IPS DF 6.9 (cell line): ENCODE measurements around the gene CCL4.
"Not testable (repeated sequence)": the region's sequence is repeated elsewhere in the genome, so short reads cannot be mapped to it uniquely, and the experiment has no call there.

Experiments
- DNase-seq: peaks from one replicate; pipeline ENCODE4 v3.0.0-alpha.2; 2013; ENCODE audit warnings: low read depth, low spot score
- H3K27ac ChIP-seq: one replicate; pipeline ENCODE4 v1.5.1; 2013; ENCODE audit warnings: low read length, control low read depth
- H3K27me3 ChIP-seq: 2 replicates; pipeline ENCODE4 v1.6.1; 2013; ENCODE audit warnings: mild to moderate bottlenecking, low read length; ENCODE audit not compliant: control insufficient read depth, insufficient read depth
- H3K36me3 ChIP-seq: 2 replicates; pipeline ENCODE4 v1.6.1; 2013; ENCODE audit warnings: low read length; ENCODE audit not compliant: control insufficient read depth, insufficient read depth
- H3K4me1 ChIP-seq: 2 replicates; pipeline ENCODE4 v1.6.1; 2013; ENCODE audit warnings: low read length; ENCODE audit not compliant: control insufficient read depth, insufficient read depth
- H3K4me3 ChIP-seq: 2 replicates; pipeline ENCODE4 v1.5.1; 2013; ENCODE audit warnings: mild to moderate bottlenecking, low read length
- H3K9me3 ChIP-seq: 2 replicates; pipeline ENCODE4 v1.6.1; 2013; ENCODE audit warnings: low read length, inconsistent platforms; ENCODE audit not compliant: control insufficient read depth, insufficient read depth
- WGBS: extraction: QIAGEN DNeasy Blood & Tissue Kit; methylation state at CpG from one replicate; pipeline ENCODE4 v1.1.7; 2013; ENCODE audit warnings: mixed read lengths, missing lambda C conversion rate; ENCODE audit not compliant: insufficient read length, insufficient coverage; 5-methylcytosine and 5-hydroxymethylcytosine counted together

Gene CCL4

GRCh38 chr17:36103401-36103975 lies at the start of gene CCL4:
CCL4 (plus strand) TSS chr17:36103827; CDS start chr17:36103906, 79 bp downstream.
- H3K27ac ChIP-seq, H3K4me3 ChIP-seq, H3K27me3 ChIP-seq, H3K36me3 ChIP-seq, H3K4me1 ChIP-seq, DNase-seq, H3K9me3 ChIP-seq: not testable (repeated sequence)
- WGBS = no CpG with 5 or more reads among the region's 6 CpGs

DNA sequence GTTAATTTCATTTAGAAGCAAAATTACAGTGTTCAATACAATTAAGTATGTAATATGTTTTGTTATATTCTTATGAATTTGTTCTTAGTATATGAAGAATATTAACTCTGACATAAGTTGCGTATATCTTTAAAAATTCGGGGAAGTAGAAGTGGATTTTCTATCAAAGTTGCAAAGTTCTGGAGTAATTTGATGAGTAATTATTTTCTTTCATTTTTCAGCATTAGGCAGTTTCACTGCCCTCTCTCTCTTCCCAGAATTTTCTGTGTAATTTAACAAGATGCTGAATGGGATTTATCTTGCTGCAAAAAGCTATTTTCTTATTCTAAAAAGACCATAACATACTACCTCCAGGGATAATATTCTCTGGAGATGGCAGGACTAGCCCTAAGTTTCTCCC lies 48.5 kb upstream of the CCL4 start:
- Histone ChIP-seq H3K36me3 (no peaks in the 10 kb centered on the region), H3K4me1 (no peaks in the 10 kb centered on the region), H3K9me3 (no peaks in the 10 kb centered on the region), H3K27ac (no peak overlapping the region), H3K4me3 (no peak overlapping the region), H3K27me3 (no peaks in the 10 kb centered on the region)
- no peak for DNase-seq
- WGBS = 100% methylated on average over 1 of the region's 2 CpGs

DNA sequence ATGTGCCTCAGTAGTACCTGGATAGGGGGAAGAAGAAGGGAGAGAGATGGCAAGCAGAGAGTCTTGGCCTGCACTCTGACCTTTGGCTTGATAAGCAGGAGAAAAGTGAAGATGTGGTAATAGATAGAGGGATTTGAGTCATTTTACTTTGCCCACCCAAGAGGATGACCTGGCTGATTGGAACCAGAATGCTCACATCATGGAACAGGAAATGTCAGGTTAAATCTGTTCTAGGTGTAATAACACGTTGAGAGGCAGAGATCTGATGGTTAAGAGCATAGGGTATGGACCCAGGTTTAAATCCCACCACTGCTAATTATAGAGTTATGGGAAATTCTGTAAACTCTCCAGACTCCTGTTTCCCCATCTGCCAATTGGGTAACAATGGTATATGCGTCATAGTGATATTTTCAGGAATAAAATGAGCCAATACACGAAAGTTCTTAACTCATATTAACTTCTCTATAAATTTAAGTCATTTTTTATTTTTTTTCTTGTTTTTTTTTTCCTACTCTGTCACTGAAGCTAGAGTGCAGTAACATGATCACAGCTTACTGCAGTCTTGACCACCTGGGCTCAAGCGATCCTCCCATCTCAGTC lies 47.6 kb upstream of the CCL4 start:
- Histone ChIP-seq H3K27ac (no peak overlapping the region), H3K9me3 (no peaks in the 10 kb centered on the region), H3K4me3 (no peak overlapping the region), H3K27me3 (no peaks in the 10 kb centered on the region), H3K4me1 (no peaks in the 10 kb centered on the region), H3K36me3 (no peaks in the 10 kb centered on the region)
- DNase-seq = no peak
- no CpG with 5 or more reads among the region's 4 CpGs for WGBS

GRCh38 chr17:36057911-36058310 lies 45.7 kb upstream of the CCL4 start:
- Histone ChIP-seq H3K36me3 (no peaks in the 10 kb centered on the region), H3K27ac (no peak overlapping the region), H3K4me1 (no peaks in the 10 kb centered on the region), H3K9me3 (no peaks in the 10 kb centered on the region), H3K4me3 (no peak overlapping the region), H3K27me3 (no peaks in the 10 kb centered on the region)
- no peak for DNase-seq

DNA sequence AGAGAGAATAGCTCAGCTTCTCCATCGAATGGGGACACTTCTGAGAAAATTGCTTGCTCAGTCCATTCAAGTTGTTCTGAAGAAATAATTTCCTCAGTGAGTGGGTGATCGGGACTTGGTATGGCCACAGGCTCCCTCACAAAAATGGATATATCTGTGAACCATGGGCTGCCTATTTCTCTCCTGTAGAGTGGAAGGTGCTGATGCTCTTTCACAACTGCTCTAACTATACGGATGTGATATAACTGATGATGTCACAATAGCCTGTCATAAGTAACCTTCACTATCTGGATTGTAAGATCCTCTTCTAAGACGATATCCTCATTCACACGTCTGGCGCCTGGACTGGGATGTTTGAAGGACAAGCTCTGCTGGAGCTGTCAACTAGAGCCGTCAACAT lies 44.2 kb upstream of the CCL4 start:
- no CpG with 5 or more reads among the region's 7 CpGs for WGBS
- Histone ChIP-seq H3K4me1 (no peaks in the 10 kb centered on the region), H3K4me3 (no peak overlapping the region), H3K9me3 (no peaks in the 10 kb centered on the region), H3K36me3 (no peaks in the 10 kb centered on the region), H3K27ac (no peak overlapping the region), H3K27me3 (no peaks in the 10 kb centered on the region)
- DNase-seq = no peak

GRCh38 chr17:36060816-36061215 lies 42.8 kb upstream of the CCL4 start:
- no peaks in the 10 kb centered on the region for H3K9me3 ChIP-seq
- H3K27ac ChIP-seq = no peak overlapping the region
- H3K4me3 ChIP-seq = no peak overlapping the region
- no peak for DNase-seq
- no peaks in the 10 kb centered on the region for H3K36me3 ChIP-seq
- no peaks in the 10 kb centered on the region for H3K27me3 ChIP-seq
- WGBS = 100% methylated on average over 1 of the region's 2 CpGs
- H3K4me1 ChIP-seq = no peaks in the 10 kb centered on the region

- DNase-seq = no peak
- no CpG with 5 or more reads among the region's 5 CpGs for WGBS
- Histone ChIP-seq H3K4me3 (no peak within 1 kb of the TSS; the same call in 1 of the 2 replicates), H3K4me1 (no peaks in the 10 kb centered on the region; the same call in 1 of the 2 replicates), H3K27me3 (no peaks in the 10 kb centered on the region), H3K9me3 (no peaks in the 10 kb centered on the region), H3K27ac (no peak within 1 kb of the TSS), H3K36me3 (no peaks in the 10 kb centered on the region)
These were observed 39.7 kb upstream of the CCL4 start, which contains the start of gene CCL18 for GRCh38 chr17:36063786-36064541. CCL18 (plus strand) TSS chr17:36064272; CDS start chr17:36064343, 71 bp downstream.

DNA sequence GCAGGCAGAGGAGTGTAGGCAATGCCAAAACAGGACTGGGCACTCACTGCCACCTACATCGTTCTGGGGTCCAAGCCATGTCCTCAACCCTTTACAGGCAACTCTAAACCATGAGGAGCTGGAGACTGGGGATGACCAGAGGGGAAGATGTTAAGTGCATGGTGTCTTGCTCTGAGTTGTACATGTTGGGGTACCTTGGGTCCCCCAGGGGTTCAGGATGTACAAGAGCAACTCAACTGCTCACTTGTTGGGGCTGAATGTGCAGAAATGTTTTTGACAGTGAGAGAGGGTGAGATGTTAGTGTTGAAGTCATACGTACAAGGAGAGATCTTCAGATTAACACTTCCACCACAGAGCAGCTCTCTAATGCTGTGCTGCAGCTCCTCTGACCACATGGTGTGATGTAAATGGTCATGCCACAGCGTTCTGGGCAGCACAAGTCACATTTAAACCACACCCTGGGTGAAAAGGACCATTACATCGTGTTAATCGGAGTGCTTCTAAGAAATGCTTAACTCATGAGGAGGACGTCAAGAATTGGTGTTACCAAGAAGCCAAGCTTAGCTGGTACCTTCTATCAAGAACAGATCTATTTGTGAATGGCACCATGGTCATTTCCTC lies 37.2 kb upstream of the CCL4 start:
- Histone ChIP-seq H3K27ac (no peak overlapping the region), H3K36me3 (no peaks in the 10 kb centered on the region), H3K4me3 (no peak overlapping the region), H3K9me3 (no peaks in the 10 kb centered on the region), H3K27me3 (no peaks in the 10 kb centered on the region), H3K4me1 (no peaks in the 10 kb centered on the region; the same call in 1 of the 2 replicates)
- WGBS = no CpG with 5 or more reads among the region's 6 CpGs
- DNase-seq = no peak

DNA sequence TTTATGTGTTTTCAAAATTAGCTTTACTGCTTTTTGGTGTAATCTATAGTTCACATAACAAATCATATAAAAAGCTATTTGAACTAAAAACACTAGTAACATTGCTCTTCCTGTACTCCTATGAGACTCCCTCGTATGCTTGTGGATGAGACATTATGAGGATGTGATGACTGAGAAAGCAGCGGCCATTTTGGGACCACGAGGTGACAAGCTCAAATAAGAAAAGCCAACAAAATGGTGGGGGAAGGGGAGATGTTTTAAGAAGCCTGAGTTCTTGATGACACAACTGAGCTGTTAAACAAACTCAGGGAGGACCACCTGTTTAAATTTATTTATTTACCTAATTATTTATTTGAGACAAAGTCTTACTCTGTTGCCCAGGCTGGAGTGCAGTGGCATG lies 35.1 kb upstream of the CCL4 start:
- no peak overlapping the region for H3K27ac ChIP-seq
- H3K4me3 ChIP-seq = no peak overlapping the region
- no peaks in the 10 kb centered on the region for H3K36me3 ChIP-seq
- no peaks in the 10 kb centered on the region for H3K27me3 ChIP-seq
- no peak for DNase-seq
- H3K9me3 ChIP-seq = no peaks in the 10 kb centered on the region
- H3K4me1 ChIP-seq = no peaks in the 10 kb centered on the region; the same call in 1 of the 2 replicates
- WGBS = no CpG with 5 or more reads among the region's 3 CpGs

DNA sequence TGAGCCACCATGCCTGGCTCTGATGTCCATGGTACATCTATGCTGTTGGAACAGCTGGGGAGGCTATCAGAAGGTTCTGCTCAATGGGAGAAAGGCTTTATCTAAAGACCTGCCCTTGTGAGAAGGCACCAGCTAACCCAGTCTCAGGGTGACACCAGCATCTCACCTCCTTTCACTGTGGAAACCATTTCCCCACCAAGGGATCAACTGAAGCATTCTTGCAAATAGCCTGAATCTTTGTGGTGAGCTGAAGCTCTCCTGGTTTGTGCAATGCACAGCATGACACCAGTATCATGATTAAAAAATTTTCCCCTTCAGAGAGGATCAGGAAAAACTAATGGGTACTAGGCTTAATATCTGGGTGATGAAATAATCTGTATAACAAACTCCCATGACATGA lies 34.5 kb upstream of the CCL4 start:
- no peaks in the 10 kb centered on the region for H3K27me3 ChIP-seq
- no peak overlapping the region for H3K27ac ChIP-seq
- no peaks in the 10 kb centered on the region for H3K9me3 ChIP-seq
- no peak overlapping the region for H3K4me3 ChIP-seq
- H3K4me1 ChIP-seq = no peaks in the 10 kb centered on the region; the same call in 1 of the 2 replicates
- H3K36me3 ChIP-seq = no peaks in the 10 kb centered on the region
- no peak for DNase-seq
